Body of pancreas (tissue), 4 donors: ENCODE results near the gene VEGFA. TPM values are rescaled to one million over a fixed set of nuclear protein-coding genes. Genes with fewer than 3 reads are reported as not detected.

Source experiments
- ATAC-seq: fragments of 150-250 bp; one replicate; pipeline ENCODE4 v1.9.1; 2016
- DNase-seq, 4 donors: peaks; one replicate each; pipeline ENCODE4 v3.0.0-alpha.2; 2019
- H3K27ac ChIP-seq, 4 donors: fragments of 200-600 bp; sonication (generic); 1 replicate in 3 of 4; 2 replicates in 1 of 4; pipeline versions ENCODE4 v1.5.1 to v1.6.1; 2016 to 2019; ENCODE audit warnings: mild to moderate bottlenecking in 1 of 4, mixed read lengths in 1 of 4, moderate library complexity in 1 of 4
- H3K27me3 ChIP-seq, 2 donors: fragments of 200-600 bp; sonication (generic); one replicate each; pipeline ENCODE4 v1.6.0; 2016; ENCODE audit warnings: mild to moderate bottlenecking in 1 of 2
- H3K36me3 ChIP-seq, 2 donors: fragments of 200-600 bp; sonication (generic); replicated peaks in 1 of 2; 2 replicates each; pipeline ENCODE4 v1.5.1; 2016; ENCODE audit warnings: low read depth in 2 of 2; ENCODE audit not compliant: insufficient read depth in 1 of 2
- H3K4me1 ChIP-seq: fragments of 200-600 bp; sonication (generic); one replicate; pipeline ENCODE4 v1.6.0; 2016
- H3K4me3 ChIP-seq, 2 donors: fragments of 200-600 bp; sonication (generic); 1 replicate in 1 of 2; 2 replicates in 1 of 2; pipeline ENCODE4 v1.5.1; 2016 to 2019
- H3K9me3 ChIP-seq, 3 donors: fragments of 200-600 bp; sonication (generic); 1 replicate in 2 of 3; 2 replicates in 1 of 3; pipeline ENCODE4 v1.5.1; 2016
- CTCF ChIP-seq, 7 experiments: fragments of 450-650 bp in 4 of 7; fragments of 200-600 bp in 3 of 7; sonication (generic) in 3 of 7; IDR thresholded peaks; one replicate each; pipeline ENCODE4 v1.5.1; 2016 to 2019; ENCODE audit warnings: antibody characterized with exemption in 7 of 7
- POLR2A ChIP-seq, 3 donors: fragments of 450-650 bp; IDR thresholded peaks; one replicate each; pipeline ENCODE4 v1.6.1; 2016; ENCODE audit warnings: antibody characterized with exemption in 3 of 3, mild to moderate bottlenecking in 2 of 3
- WGBS, 2 donors: methylation state at CpG; one replicate each; pipeline ENCODE4 v1.1.5; 2017; 5-methylcytosine and 5-hydroxymethylcytosine counted together
- intact Hi-C: fragments of 100-400 bp; cut with DNase I; formaldehyde crosslinking; loops from one replicate; pipeline ENCODE4 v1.15.1; 2023
- total RNA-seq, 2 donors: library from RNA; depleted of rRNA; stranded (reverse); fragments of >200 nt; gene quantifications; one replicate each; pipeline ENCODE4 v1.1.0, GENCODE V29; 2016

Gene VEGFA
- total RNA-seq, 2 donors from 2014 or later: 84.8 to 272 TPM

- no peaks in the 10 kb centered on the region for H3K27me3 ChIP-seq
- DNase-seq (no peak), ATAC-seq (no peak)
- H3K36me3 ChIP-seq: no peaks in the 10 kb centered on the region
- no peak for TF ChIP-seq POLR2A (IDR thresholded peaks at IDR 0.05)
- no peak for TF ChIP-seq CTCF (IDR thresholded peaks at IDR 0.05)
- WGBS, 2 donors: 76 to 82% methylated on average over 4 of the region's 4 CpGs
- no peak overlapping the region for H3K27ac ChIP-seq
- H3K4me1 ChIP-seq: peaks cover 15% of the 10 kb centered on the region
- intact Hi-C loops: loop anchor here (10.0 kb wide), 1 partner anchor 95 kb away; no protein-coding TSS in a partner anchor
- no peaks in the 10 kb centered on the region for H3K9me3 ChIP-seq
- H3K4me3 ChIP-seq: no peak overlapping the region
Observed at GRCh38 chr6:43759907-43760206, 10.2 kb upstream of the VEGFA start.

GRCh38 chr6:43760210-43761168 lies 9.5 kb upstream of the VEGFA start:
- Histone ChIP-seq H3K27me3 (no peaks in the 10 kb centered on the region), H3K4me1 (peaks cover 15% of the 10 kb centered on the region), H3K9me3 (no peaks in the 10 kb centered on the region), H3K27ac (no peak overlapping the region), H3K4me3 (no peak overlapping the region), H3K36me3 (no peaks in the 10 kb centered on the region)
- 79 to 86% methylated on average over 11 to 15 of the region's 15 CpGs for WGBS, 2 donors
- ATAC-seq (no peak), DNase-seq (peak in 1 of 4 donors; percentile 4)
- no peak for TF ChIP-seq CTCF (IDR thresholded peaks at IDR 0.05)
- TF ChIP-seq POLR2A (IDR thresholded peaks at IDR 0.05): no peak
- intact Hi-C loops: loop anchor here (10.0 kb wide), 1 partner anchor 96 kb away; no protein-coding TSS in a partner anchor

- peaks cover 25% of the 10 kb centered on the region for H3K4me1 ChIP-seq
- intact Hi-C loops: loop anchor here (10.0 kb wide), 1 partner anchor 97 kb away; no protein-coding TSS in a partner anchor
- H3K27me3 ChIP-seq: no peaks in the 10 kb centered on the region
- no peaks in the 10 kb centered on the region for H3K36me3 ChIP-seq
- peak in 2 of 4 donors; percentile 1 to 20 for DNase-seq
- no peak overlapping the region for H3K4me3 ChIP-seq
- no peak overlapping the region for H3K27ac ChIP-seq
- TF ChIP-seq CTCF (IDR thresholded peaks at IDR 0.05): no peak
- no peak for TF ChIP-seq POLR2A (IDR thresholded peaks at IDR 0.05)
- H3K9me3 ChIP-seq: no peaks in the 10 kb centered on the region
- WGBS, 2 donors: 68 to 70% methylated on average over 9 of the region's 9 CpGs
- no peak for ATAC-seq
Observed at GRCh38 chr6:43761666-43762409, 8.2 kb upstream of the VEGFA start.

GRCh38 chr6:43762410-43762768 lies 7.6 kb upstream of the VEGFA start:
- Histone ChIP-seq H3K4me3 (no peak overlapping the region), H3K4me1 (peaks cover 29% of the 10 kb centered on the region), H3K27ac (peak overlapping the region in 3 of 4 donors; percentile 64 to 67 (median 66)), H3K9me3 (no peaks in the 10 kb centered on the region), H3K27me3 (no peaks in the 10 kb centered on the region), H3K36me3 (no peaks in the 10 kb centered on the region)
- intact Hi-C loops: loop anchor here (10.0 kb wide), 1 partner anchor 98 kb away; no protein-coding TSS in a partner anchor
- peak in 1 of 4 donors; percentile 0 for DNase-seq
- 85% methylated on average over 5 of the region's 5 CpGs; no CpG with 5 or more reads in 1 of the 2 donors for WGBS, 2 donors
- TF ChIP-seq POLR2A (IDR thresholded peaks at IDR 0.05): no peak
- TF ChIP-seq CTCF (IDR thresholded peaks at IDR 0.05): no peak
- ATAC-seq: no peak
